Measurements from ENCODE around the gene ADAMTS16. TPM values are rescaled to one million over a fixed set of nuclear protein-coding genes. Genes with fewer than 3 reads are reported as not detected.

ADAMTS16 gene
- total and polyA plus RNA-seq, 9 donors: 4.3 to 12.1 (median 6.4) TPM

- H3K36me3 ChIP-seq (ENCODE audit: control insufficient read depth, insufficient read depth, low read length): no peaks in the 10 kb centered on the region
- H3K4me1 ChIP-seq (ENCODE audit: control insufficient read depth, insufficient read depth, low read length): peaks cover 22% of the 10 kb centered on the region
- no peak overlapping the region for H3K27ac ChIP-seq (ENCODE audit: low read length)
- WGBS (ENCODE audit: insufficient coverage): 92% methylated on average over 15 of the region's 15 CpGs
- no peak overlapping the region for H3K4me3 ChIP-seq (ENCODE audit: low read length)
- peaks cover 7% of the 10 kb centered on the region for H3K9me3 ChIP-seq (replicated peaks; ENCODE audit: control insufficient read depth, low read depth, low read length)
- H3K27me3 ChIP-seq (ENCODE audit: control insufficient read depth, insufficient read depth, low read length): no peaks in the 10 kb centered on the region
- no peak for DNase-seq
Measured at GRCh38 chr5:5303242-5303641, 163.1 kb downstream of the ADAMTS16 start.

GRCh38 chr5:5304361-5305020, 164.4 kb downstream of the ADAMTS16 start:
- no peak overlapping the region for H3K4me3 ChIP-seq (ENCODE audit: low read length)
- no peaks in the 10 kb centered on the region for H3K36me3 ChIP-seq (ENCODE audit: control insufficient read depth, insufficient read depth, low read length)
- no CpG with 5 or more reads among the region's 10 CpGs for WGBS (ENCODE audit: insufficient coverage)
- no peak overlapping the region for H3K27ac ChIP-seq (ENCODE audit: low read length)
- H3K27me3 ChIP-seq (ENCODE audit: control insufficient read depth, insufficient read depth, low read length): no peaks in the 10 kb centered on the region
- DNase-seq: peak; percentile 20
- H3K9me3 ChIP-seq (replicated peaks; ENCODE audit: control insufficient read depth, low read depth, low read length): peaks cover 7% of the 10 kb centered on the region
- H3K4me1 ChIP-seq (ENCODE audit: control insufficient read depth, insufficient read depth, low read length): peaks cover 16% of the 10 kb centered on the region

GRCh38 chr5:5306696-5307095, 166.6 kb downstream of the ADAMTS16 start:
- DNase-seq: peak; percentile 67
- H3K9me3 ChIP-seq (replicated peaks; ENCODE audit: control insufficient read depth, low read depth, low read length): peaks cover 6% of the 10 kb centered on the region
- H3K27me3 ChIP-seq (ENCODE audit: control insufficient read depth, insufficient read depth, low read length): no peaks in the 10 kb centered on the region
- no peak overlapping the region for H3K4me3 ChIP-seq (ENCODE audit: low read length)
- H3K27ac ChIP-seq (ENCODE audit: low read length): no peak overlapping the region
- H3K36me3 ChIP-seq (ENCODE audit: control insufficient read depth, insufficient read depth, low read length): no peaks in the 10 kb centered on the region
- WGBS (ENCODE audit: insufficient coverage): 35% methylated on average over 5 of the region's 7 CpGs
- H3K4me1 ChIP-seq (ENCODE audit: control insufficient read depth, insufficient read depth, low read length): peaks cover 16% of the 10 kb centered on the region

GRCh38 chr5:5308319-5308718, 168.2 kb downstream of the ADAMTS16 start:
- no peak overlapping the region for H3K27ac ChIP-seq (ENCODE audit: low read length)
- DNase-seq: no peak
- peaks cover 21% of the 10 kb centered on the region for H3K4me1 ChIP-seq (ENCODE audit: control insufficient read depth, insufficient read depth, low read length)
- H3K4me3 ChIP-seq (ENCODE audit: low read length): no peak overlapping the region
- no peaks in the 10 kb centered on the region for H3K9me3 ChIP-seq (replicated peaks; ENCODE audit: control insufficient read depth, low read depth, low read length)
- H3K36me3 ChIP-seq (ENCODE audit: control insufficient read depth, insufficient read depth, low read length): no peaks in the 10 kb centered on the region
- WGBS (ENCODE audit: insufficient coverage): 95% methylated on average over 5 of the region's 5 CpGs
- H3K27me3 ChIP-seq (ENCODE audit: control insufficient read depth, insufficient read depth, low read length): no peaks in the 10 kb centered on the region

- Histone ChIP-seq H3K27ac (ENCODE audit: low read length) (no peak overlapping the region), H3K4me3 (ENCODE audit: low read length) (no peak overlapping the region), H3K4me1 (ENCODE audit: control insufficient read depth, insufficient read depth, low read length) (peaks cover 26% of the 10 kb centered on the region), H3K36me3 (ENCODE audit: control insufficient read depth, insufficient read depth, low read length) (no peaks in the 10 kb centered on the region), H3K27me3 (ENCODE audit: control insufficient read depth, insufficient read depth, low read length) (no peaks in the 10 kb centered on the region), H3K9me3 (replicated peaks; ENCODE audit: control insufficient read depth, low read depth, low read length) (no peaks in the 10 kb centered on the region)
- 61% methylated on average over 5 of the region's 5 CpGs for WGBS (ENCODE audit: insufficient coverage)
- DNase-seq: no peak
Measured at GRCh38 chr5:5309645-5310044, 169.5 kb downstream of the ADAMTS16 start.

- Histone ChIP-seq H3K4me1 (ENCODE audit: control insufficient read depth, insufficient read depth, low read length) (peaks cover 37% of the 10 kb centered on the region), H3K27me3 (ENCODE audit: control insufficient read depth, insufficient read depth, low read length) (no peaks in the 10 kb centered on the region), H3K4me3 (ENCODE audit: low read length) (no peak overlapping the region), H3K9me3 (replicated peaks; ENCODE audit: control insufficient read depth, low read depth, low read length) (no peaks in the 10 kb centered on the region), H3K36me3 (ENCODE audit: control insufficient read depth, insufficient read depth, low read length) (no peaks in the 10 kb centered on the region), H3K27ac (ENCODE audit: low read length) (peak overlapping the region; percentile 72)
- 55% methylated on average over 6 of the region's 6 CpGs for WGBS (ENCODE audit: insufficient coverage)
- peak; percentile 33 for DNase-seq
Measured at GRCh38 chr5:5313101-5313635, 173.0 kb downstream of the ADAMTS16 start.

- H3K27ac ChIP-seq (ENCODE audit: low read length): no peak overlapping the region
- WGBS (ENCODE audit: insufficient coverage): 31% methylated on average over 2 of the region's 3 CpGs
Measured at GRCh38 chr5:5314166-5314565, 174.0 kb downstream of the ADAMTS16 start.

GRCh38 chr5:5314626-5315025, 174.5 kb downstream of the ADAMTS16 start:
- Histone ChIP-seq H3K27me3 (ENCODE audit: control insufficient read depth, insufficient read depth, low read length) (no peaks in the 10 kb centered on the region), H3K4me3 (ENCODE audit: low read length) (no peak overlapping the region), H3K27ac (ENCODE audit: low read length) (no peak overlapping the region), H3K36me3 (ENCODE audit: control insufficient read depth, insufficient read depth, low read length) (no peaks in the 10 kb centered on the region), H3K9me3 (replicated peaks; ENCODE audit: control insufficient read depth, low read depth, low read length) (no peaks in the 10 kb centered on the region), H3K4me1 (ENCODE audit: control insufficient read depth, insufficient read depth, low read length) (peaks cover 50% of the 10 kb centered on the region)
- DNase-seq: no peak
- WGBS (ENCODE audit: insufficient coverage): 73% methylated on average over 5 of the region's 6 CpGs

More at GRCh38 chr5:5314166-5314565, 174.0 kb downstream of the ADAMTS16 start:
- Histone ChIP-seq H3K27me3 (ENCODE audit: control insufficient read depth, insufficient read depth, low read length) (no peaks in the 10 kb centered on the region), H3K36me3 (ENCODE audit: control insufficient read depth, insufficient read depth, low read length) (no peaks in the 10 kb centered on the region), H3K4me3 (ENCODE audit: low read length) (no peak overlapping the region), H3K4me1 (ENCODE audit: control insufficient read depth, insufficient read depth, low read length) (peaks cover 46% of the 10 kb centered on the region), H3K9me3 (replicated peaks; ENCODE audit: control insufficient read depth, low read depth, low read length) (no peaks in the 10 kb centered on the region)
- no peak for DNase-seq

- H3K4me1 ChIP-seq (ENCODE audit: control insufficient read depth, insufficient read depth, low read length): peaks cover 50% of the 10 kb centered on the region
- no peaks in the 10 kb centered on the region for H3K9me3 ChIP-seq (replicated peaks; ENCODE audit: control insufficient read depth, low read depth, low read length)
- no peak for DNase-seq
- H3K4me3 ChIP-seq (ENCODE audit: low read length): no peak overlapping the region
- no peaks in the 10 kb centered on the region for H3K36me3 ChIP-seq (ENCODE audit: control insufficient read depth, insufficient read depth, low read length)
- no peaks in the 10 kb centered on the region for H3K27me3 ChIP-seq (ENCODE audit: control insufficient read depth, insufficient read depth, low read length)
- no peak overlapping the region for H3K27ac ChIP-seq (ENCODE audit: low read length)
- 83% methylated on average over 3 of the region's 12 CpGs for WGBS (ENCODE audit: insufficient coverage)
Measured at GRCh38 chr5:5315068-5315980, 175.2 kb downstream of the ADAMTS16 start.

- Histone ChIP-seq H3K9me3 (replicated peaks; ENCODE audit: control insufficient read depth, low read depth, low read length) (no peaks in the 10 kb centered on the region), H3K36me3 (ENCODE audit: control insufficient read depth, insufficient read depth, low read length) (no peaks in the 10 kb centered on the region), H3K27me3 (ENCODE audit: control insufficient read depth, insufficient read depth, low read length) (no peaks in the 10 kb centered on the region), H3K27ac (ENCODE audit: low read length) (peak overlapping the region; percentile 68), H3K4me1 (ENCODE audit: control insufficient read depth, insufficient read depth, low read length) (peaks cover 50% of the 10 kb centered on the region), H3K4me3 (ENCODE audit: low read length) (no peak overlapping the region)
- DNase-seq: peak; percentile 51
- WGBS (ENCODE audit: insufficient coverage): no CpG with 5 or more reads among the region's 1 CpG
Measured at GRCh38 chr5:5316334-5316733, 176.2 kb downstream of the ADAMTS16 start.
